Measurements from ENCODE around the gene CA6. TPM values are rescaled to one million over a fixed set of nuclear protein-coding genes. Genes with fewer than 3 reads are reported as not detected.

CA6 gene
- total and polyA plus RNA-seq, 2 of the 8 experiments (the other 6 are each of a cell fraction or from before 2014, with no cell fraction given) = not detected

GRCh38 chr1:8981169-8981568 lies 35.5 kb downstream of the CA6 start:
- H3K14ac ChIP-seq (ENCODE audit: insufficient read length) = no peak overlapping the region
- H2BK15ac ChIP-seq (ENCODE audit: low read length) = no peak overlapping the region
- peaks cover 2% of the 10 kb centered on the region; the same call in 1 of the 2 replicates for H3K23me2 ChIP-seq (ENCODE audit: low read depth, low read length)
- FAIRE-seq (no peak), DNase-seq (ENCODE audit: low read depth in 1 of 2, low spot score in 2 of 2) (no peak)
- H2AFZ ChIP-seq (ENCODE audit: low read length) = no peak overlapping the region
- H4K5ac ChIP-seq (ENCODE audit: insufficient read length, low read depth, low read length) = no peak overlapping the region
- no peak overlapping the region for H3K4me3 ChIP-seq (ENCODE audit: extremely low read depth in 1 of 4, insufficient read depth in 2 of 4, low read depth in 3 of 4, low read length in 4 of 4)
- no peaks in the 10 kb centered on the region for H3K9me3 ChIP-seq (ENCODE audit: insufficient read depth in 2 of 2, low read depth in 1 of 2, low read length in 1 of 2)
- no peak for TF ChIP-seq CHD2 (IDR thresholded peaks at IDR 0.05; ENCODE audit: low read length)
- TF ChIP-seq SAP30 (IDR thresholded peaks at IDR 0.05; ENCODE audit: insufficient read depth, insufficient replicate concordance, low read length) = no peak
- no peak for TF ChIP-seq CBX8 (IDR thresholded peaks at IDR 0.05; ENCODE audit: borderline replicate concordance, low read depth, low read length)
- TF ChIP-seq ASH2L (IDR thresholded peaks at IDR 0.05; ENCODE audit: low read length) = no peak
- no peak for TF ChIP-seq RFX5 (IDR thresholded peaks at IDR 0.05; ENCODE audit: borderline replicate concordance, low read depth, low read length)
- no peak for TF ChIP-seq EGR1 (IDR thresholded peaks at IDR 0.05; ENCODE audit: borderline replicate concordance, low read depth, low read length)
- TF ChIP-seq RBBP5 (IDR thresholded peaks at IDR 0.05; ENCODE audit: borderline replicate concordance, low read depth, low read length) = no peak
- no peak for TF ChIP-seq NANOG (IDR thresholded peaks at IDR 0.05; ENCODE audit: insufficient read depth, low read depth, low read length, poor library complexity, severe bottlenecking)
- no peak for TF ChIP-seq RNF2 (IDR thresholded peaks at IDR 0.05; ENCODE audit: borderline replicate concordance, low read depth, low read length, missing control alignments, poor library complexity, severe bottlenecking)
- TF ChIP-seq YY1 (IDR thresholded peaks at IDR 0.05; ENCODE audit: low read depth, low read length) = no peak
- no peak for TF ChIP-seq ZNF274 (IDR thresholded peaks at IDR 0.05; ENCODE audit: borderline replicate concordance, extremely low read depth, low read length)
- no peak overlapping the region for H2BK120ac ChIP-seq (replicated peaks; ENCODE audit: low read depth, low read length)
- H2AK5ac ChIP-seq (ENCODE audit: low read depth, low read length) = no peak overlapping the region
- ChIA-PET CTCF (ENCODE audit: partially characterized antibody) (interaction anchor here (0.6 kb wide), 1 partner anchor 46 kb away, joined by 3 read pairs; no protein-coding TSS in a partner anchor), POLR2A (ENCODE audit: partially characterized antibody) (no interaction called here)
- H4K8ac ChIP-seq (ENCODE audit: extremely low read depth, insufficient read depth, low read length) = no peak overlapping the region
- H3K9ac ChIP-seq (replicated peaks in 1 of 4; ENCODE audit: extremely low read depth in 1 of 4, low read depth in 3 of 4, low read length in 3 of 4) = no peak overlapping the region
- H3K79me2 ChIP-seq (ENCODE audit: control insufficient read depth in 1 of 2, insufficient read depth in 2 of 2, low read length in 2 of 2) = no peaks in the 10 kb centered on the region
- no peak overlapping the region for H3K4me2 ChIP-seq (ENCODE audit: insufficient read depth in 1 of 2, low read depth in 2 of 2, low read length in 2 of 2)
- no peak overlapping the region for H4K91ac ChIP-seq (replicated peaks; ENCODE audit: insufficient read length, low read length)
- no peaks in the 10 kb centered on the region for H3K36me3 ChIP-seq (ENCODE audit: control insufficient read depth in 2 of 4, insufficient read depth in 4 of 4, low read length in 3 of 4)
- no peak overlapping the region for H3K23ac ChIP-seq (ENCODE audit: insufficient read length)
- no peaks in the 10 kb centered on the region for H4K20me1 ChIP-seq (replicated peaks in 1 of 2; ENCODE audit: control insufficient read depth in 1 of 2, insufficient read depth in 2 of 2, low read length in 2 of 2)
- no peak overlapping the region for H3K4ac ChIP-seq (replicated peaks; ENCODE audit: insufficient read length, low read depth, low read length)
- no peaks in the 10 kb centered on the region for H3K79me1 ChIP-seq (ENCODE audit: low read depth, low read length)
- H3K27ac ChIP-seq (ENCODE audit: low read depth, low read length) = no peak overlapping the region
- H2BK12ac ChIP-seq (ENCODE audit: low read depth, low read length) = no peak overlapping the region
- no peak overlapping the region for H3K56ac ChIP-seq (replicated peaks; ENCODE audit: insufficient read length, low read depth, low read length)
- no peaks in the 10 kb centered on the region for H3K27me3 ChIP-seq (replicated peaks in 1 of 4; ENCODE audit: control insufficient read depth in 3 of 4, extremely low read depth in 1 of 4, insufficient read depth in 3 of 4, low read length in 3 of 4)
- H2BK5ac ChIP-seq (ENCODE audit: low read depth, low read length) = no peak overlapping the region
- no peak overlapping the region for H2BK20ac ChIP-seq (ENCODE audit: low read length)
- H3K18ac ChIP-seq (ENCODE audit: extremely low read depth, low read length) = no peak overlapping the region
- 59% methylated on average over 2 of the region's 2 CpGs; no CpG with 5 or more reads in 1 of the 2 experiments for WGBS, 2 experiments (ENCODE audit: extremely low coverage in 1 of 2, insufficient coverage in 1 of 2, insufficient read length in 1 of 2, insufficient replicate concordance in 2 of 2, low coverage in 1 of 2, low lambda C conversion rate in 2 of 2, missing lambda C conversion rate in 1 of 2)
- H3K4me1 ChIP-seq (replicated peaks in 1 of 4; ENCODE audit: control insufficient read depth in 3 of 4, insufficient read depth in 4 of 4, low read length in 3 of 4) = peaks cover 0 to 2% (median 0%) of the 10 kb centered on the region in 4 experiments; a peak in 1 of 7 replicates
